HepG2 (cell line): ENCODE results near the gene LGALS1. TPM values are rescaled to one million over a fixed set of nuclear protein-coding genes. Genes with fewer than 3 reads are reported as not detected.

Experiments used
- AGO2 ChIP-seq: fragments of 200-400 bp; formaldehyde crosslinking; optimal IDR thresholded peaks from 2 replicates; pipeline ENCODE3; 2017; ENCODE audit warnings: mild to moderate bottlenecking, low read depth, low read length, moderate library complexity
- GFI1 ChIP-seq: sonication (generic); formaldehyde crosslinking; IDR thresholded peaks from 2 replicates; pipeline ENCODE4 v1.5.0; 2020; ENCODE audit warnings: missing genetic modification reagents, mild to moderate bottlenecking, borderline replicate concordance
- KLF13 ChIP-seq: sonication (generic); formaldehyde crosslinking; IDR thresholded peaks from 2 replicates; pipeline ENCODE4 v1.4.0; 2020; ENCODE audit warnings: mild to moderate bottlenecking, missing genetic modification reagents
- PBX2 ChIP-seq: IDR thresholded peaks from 2 replicates; pipeline ENCODE4 v1.6.1; 2016; ENCODE audit warnings: control low read depth
- ZKSCAN8 ChIP-seq: IDR thresholded peaks from 2 replicates; pipeline ENCODE4 v1.6.1; 2016; ENCODE audit warnings: borderline replicate concordance, missing genetic modification reagents, missing compliant biosample characterization
- ZMYM4 ChIP-seq: sonication (generic); formaldehyde crosslinking; IDR thresholded peaks from 2 replicates; pipeline ENCODE4 v1.8.1; 2023; ENCODE audit warnings: mild to moderate bottlenecking, missing genetic modification reagents
- ZNF292 ChIP-seq: sonication (generic); formaldehyde crosslinking; IDR thresholded peaks from 2 replicates; pipeline ENCODE4 v1.8.1; 2022; ENCODE audit warnings: mild to moderate bottlenecking, low read depth, missing genetic modification reagents, borderline replicate concordance
- ZNF30 ChIP-seq: sonication (generic); formaldehyde crosslinking; IDR thresholded peaks from 2 replicates; pipeline ENCODE4 v1.5.0; 2020; ENCODE audit warnings: mild to moderate bottlenecking, missing genetic modification reagents
- ZNF556 ChIP-seq: sonication (generic); formaldehyde crosslinking; IDR thresholded peaks from 2 replicates; pipeline ENCODE4 v1.4.0; 2020; ENCODE audit warnings: mild to moderate bottlenecking, missing genetic modification reagents, borderline replicate concordance
- polyA plus RNA-seq, 8 experiments: library from polyadenylated mRNA; depleted of rRNA in 3 of 8; stranded (reverse) in 7 of 8; unstranded in 1 of 8; fragments of >200 nt; fragmentation: Illumina TruSeq in 4 of 8; extraction: Trizol in 4 of 8; gene quantifications; 2 replicates each; pipeline versions ENCODE4 v1.2.1 to v1.2.3, GENCODE V29; 2011 to 2016; ENCODE audit warnings: low read depth in 4 of 8, missing spikeins in 1 of 8, mixed read lengths in 1 of 8; ENCODE audit not compliant: insufficient read depth in 1 of 8
- total RNA-seq, 5 experiments: library from RNA; depleted of rRNA; stranded (reverse); fragments of >200 nt; fragmentation: Illumina TruSeq; extraction: Trizol; gene quantifications; 2 replicates each; pipeline ENCODE4 v1.2.3, GENCODE V29; 2016; ENCODE audit warnings: low read depth in 1 of 5
- TF ChIP-seq, protein P1 (sequence below): sonication (generic); formaldehyde crosslinking; IDR thresholded peaks from 2 replicates; pipeline ENCODE4 v1.5.1; 2020; ENCODE audit warnings: mild to moderate bottlenecking, moderate library complexity, missing genetic modification reagents
- TF ChIP-seq, protein P2 (sequence below): sonication (generic); formaldehyde crosslinking; IDR thresholded peaks from 2 replicates; pipeline ENCODE4 v1.5.0; 2020; ENCODE audit warnings: missing genetic modification reagents, mild to moderate bottlenecking, borderline replicate concordance
- TF ChIP-seq, protein P3 (sequence below): sonication (generic); formaldehyde crosslinking; IDR thresholded peaks from 2 replicates; pipeline ENCODE4 v1.5.0; 2020; ENCODE audit warnings: mild to moderate bottlenecking, missing genetic modification reagents
- TF ChIP-seq, protein P4 (sequence below): sonication (generic); formaldehyde crosslinking; IDR thresholded peaks from 2 replicates; pipeline ENCODE4 v1.4.0; 2020; ENCODE audit warnings: missing genetic modification reagents
- TF ChIP-seq, protein P5 (sequence below): sonication (generic); formaldehyde crosslinking; IDR thresholded peaks from 2 replicates; pipeline ENCODE4 v1.5.1; 2020; ENCODE audit warnings: missing genetic modification reagents, mild to moderate bottlenecking, borderline replicate concordance
- TF ChIP-seq, protein P6 (sequence below): sonication (generic); IDR thresholded peaks from 2 replicates; pipeline ENCODE4 v1.6.1; 2016; ENCODE audit warnings: low read depth, borderline replicate concordance

Gene LGALS1
- total and polyA plus RNA-seq, 2 of the 13 experiments (the other 11 are each of a cell fraction or from before 2014, with no cell fraction given), result 103 to 858 TPM

DNA sequence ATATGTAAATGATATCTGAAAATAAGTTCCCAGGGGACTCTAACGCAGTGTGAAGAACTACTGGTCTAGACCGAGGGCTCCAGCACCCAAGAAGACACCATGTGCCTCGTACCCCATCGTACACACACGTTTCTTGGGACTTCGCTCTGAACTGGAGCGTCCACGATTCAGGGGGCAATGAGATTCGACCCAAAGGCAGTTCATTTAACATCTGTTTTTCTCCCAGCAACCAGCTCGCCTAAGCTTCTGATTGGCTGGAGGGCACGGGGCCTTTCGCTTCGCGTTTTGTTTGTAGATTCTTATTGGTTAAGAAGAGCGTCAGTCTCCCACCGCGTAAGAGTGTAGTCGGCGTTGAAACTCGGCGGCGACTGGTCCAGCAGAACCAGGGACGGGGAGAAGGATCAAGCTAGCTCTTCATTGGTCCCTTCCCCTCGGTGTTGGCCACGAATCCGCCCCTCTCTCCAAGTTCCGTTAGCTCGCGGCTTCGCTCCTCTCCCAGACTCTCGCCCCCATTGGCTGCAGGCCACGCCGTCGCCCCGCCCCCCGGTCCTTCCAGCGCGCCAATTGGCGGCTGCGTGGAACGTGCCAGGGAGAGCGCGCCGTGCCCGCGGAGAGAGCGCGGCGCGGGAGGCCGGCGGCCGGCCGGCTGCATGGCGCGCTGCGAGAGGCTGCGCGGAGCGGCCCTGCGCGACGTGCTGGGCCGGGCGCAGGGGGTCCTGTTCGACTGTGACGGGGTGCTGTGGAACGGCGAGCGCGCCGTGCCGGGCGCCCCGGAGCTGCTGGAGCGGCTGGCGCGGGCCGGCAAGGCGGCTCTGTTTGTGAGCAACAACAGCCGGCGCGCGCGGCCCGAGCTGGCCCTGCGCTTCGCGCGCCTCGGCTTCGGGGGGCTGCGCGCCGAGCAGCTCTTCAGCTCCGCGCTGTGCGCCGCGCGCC, 17.0 kb upstream of the LGALS1 start, which contains the start of gene PDXP (continued):
- TF ChIP-seq ZMYM4 (CRISPR knock-in tag) (0 out of 2 replicates have a peak, but pooled peaks have one; percentile 18), PBX2 (peak; percentile 97), ZNF30 (no peak), AGO2 (no peak), GFI1 (no peak), ZNF556 (peak; percentile 56; the same call in 1 of the 2 replicates), ZNF292 (CRISPR knock-in tag) (no peak), KLF13 (CRISPR knock-in tag) (no peak), ZKSCAN8 (no peak)
- TF ChIP-seq, protein P1, sequence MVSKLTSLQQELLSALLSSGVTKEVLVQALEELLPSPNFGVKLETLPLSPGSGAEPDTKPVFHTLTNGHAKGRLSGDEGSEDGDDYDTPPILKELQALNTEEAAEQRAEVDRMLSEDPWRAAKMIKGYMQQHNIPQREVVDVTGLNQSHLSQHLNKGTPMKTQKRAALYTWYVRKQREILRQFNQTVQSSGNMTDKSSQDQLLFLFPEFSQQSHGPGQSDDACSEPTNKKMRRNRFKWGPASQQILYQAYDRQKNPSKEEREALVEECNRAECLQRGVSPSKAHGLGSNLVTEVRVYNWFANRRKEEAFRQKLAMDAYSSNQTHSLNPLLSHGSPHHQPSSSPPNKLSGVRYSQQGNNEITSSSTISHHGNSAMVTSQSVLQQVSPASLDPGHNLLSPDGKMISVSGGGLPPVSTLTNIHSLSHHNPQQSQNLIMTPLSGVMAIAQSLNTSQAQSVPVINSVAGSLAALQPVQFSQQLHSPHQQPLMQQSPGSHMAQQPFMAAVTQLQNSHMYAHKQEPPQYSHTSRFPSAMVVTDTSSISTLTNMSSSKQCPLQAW (CRISPR knock-in tag), result 0 out of 2 replicates have a peak, but pooled peaks have one; percentile 12
- TF ChIP-seq, protein P2, sequence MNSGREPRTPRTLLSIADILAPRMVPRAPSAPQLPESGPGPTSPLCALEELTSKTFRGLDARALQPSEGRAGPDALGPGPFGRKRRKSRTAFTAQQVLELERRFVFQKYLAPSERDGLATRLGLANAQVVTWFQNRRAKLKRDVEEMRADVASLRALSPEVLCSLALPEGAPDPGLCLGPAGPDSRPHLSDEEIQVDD, result peak; percentile 74; the same call in 1 of the 2 replicates
- TF ChIP-seq, protein P3, sequence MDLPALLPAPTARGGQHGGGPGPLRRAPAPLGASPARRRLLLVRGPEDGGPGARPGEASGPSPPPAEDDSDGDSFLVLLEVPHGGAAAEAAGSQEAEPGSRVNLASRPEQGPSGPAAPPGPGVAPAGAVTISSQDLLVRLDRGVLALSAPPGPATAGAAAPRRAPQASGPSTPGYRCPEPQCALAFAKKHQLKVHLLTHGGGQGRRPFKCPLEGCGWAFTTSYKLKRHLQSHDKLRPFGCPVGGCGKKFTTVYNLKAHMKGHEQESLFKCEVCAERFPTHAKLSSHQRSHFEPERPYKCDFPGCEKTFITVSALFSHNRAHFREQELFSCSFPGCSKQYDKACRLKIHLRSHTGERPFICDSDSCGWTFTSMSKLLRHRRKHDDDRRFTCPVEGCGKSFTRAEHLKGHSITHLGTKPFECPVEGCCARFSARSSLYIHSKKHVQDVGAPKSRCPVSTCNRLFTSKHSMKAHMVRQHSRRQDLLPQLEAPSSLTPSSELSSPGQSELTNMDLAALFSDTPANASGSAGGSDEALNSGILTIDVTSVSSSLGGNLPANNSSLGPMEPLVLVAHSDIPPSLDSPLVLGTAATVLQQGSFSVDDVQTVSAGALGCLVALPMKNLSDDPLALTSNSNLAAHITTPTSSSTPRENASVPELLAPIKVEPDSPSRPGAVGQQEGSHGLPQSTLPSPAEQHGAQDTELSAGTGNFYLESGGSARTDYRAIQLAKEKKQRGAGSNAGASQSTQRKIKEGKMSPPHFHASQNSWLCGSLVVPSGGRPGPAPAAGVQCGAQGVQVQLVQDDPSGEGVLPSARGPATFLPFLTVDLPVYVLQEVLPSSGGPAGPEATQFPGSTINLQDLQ, result 0 out of 2 replicates have a peak, but pooled peaks have one; percentile 20
- TF ChIP-seq, protein P4, sequence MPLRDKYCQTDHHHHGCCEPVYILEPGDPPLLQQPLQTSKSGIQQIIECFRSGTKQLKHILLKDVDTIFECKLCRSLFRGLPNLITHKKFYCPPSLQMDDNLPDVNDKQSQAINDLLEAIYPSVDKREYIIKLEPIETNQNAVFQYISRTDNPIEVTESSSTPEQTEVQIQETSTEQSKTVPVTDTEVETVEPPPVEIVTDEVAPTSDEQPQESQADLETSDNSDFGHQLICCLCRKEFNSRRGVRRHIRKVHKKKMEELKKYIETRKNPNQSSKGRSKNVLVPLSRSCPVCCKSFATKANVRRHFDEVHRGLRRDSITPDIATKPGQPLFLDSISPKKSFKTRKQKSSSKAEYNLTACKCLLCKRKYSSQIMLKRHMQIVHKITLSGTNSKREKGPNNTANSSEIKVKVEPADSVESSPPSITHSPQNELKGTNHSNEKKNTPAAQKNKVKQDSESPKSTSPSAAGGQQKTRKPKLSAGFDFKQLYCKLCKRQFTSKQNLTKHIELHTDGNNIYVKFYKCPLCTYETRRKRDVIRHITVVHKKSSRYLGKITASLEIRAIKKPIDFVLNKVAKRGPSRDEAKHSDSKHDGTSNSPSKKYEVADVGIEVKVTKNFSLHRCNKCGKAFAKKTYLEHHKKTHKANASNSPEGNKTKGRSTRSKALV (CRISPR knock-in tag), result no peak
- TF ChIP-seq, protein P5, sequence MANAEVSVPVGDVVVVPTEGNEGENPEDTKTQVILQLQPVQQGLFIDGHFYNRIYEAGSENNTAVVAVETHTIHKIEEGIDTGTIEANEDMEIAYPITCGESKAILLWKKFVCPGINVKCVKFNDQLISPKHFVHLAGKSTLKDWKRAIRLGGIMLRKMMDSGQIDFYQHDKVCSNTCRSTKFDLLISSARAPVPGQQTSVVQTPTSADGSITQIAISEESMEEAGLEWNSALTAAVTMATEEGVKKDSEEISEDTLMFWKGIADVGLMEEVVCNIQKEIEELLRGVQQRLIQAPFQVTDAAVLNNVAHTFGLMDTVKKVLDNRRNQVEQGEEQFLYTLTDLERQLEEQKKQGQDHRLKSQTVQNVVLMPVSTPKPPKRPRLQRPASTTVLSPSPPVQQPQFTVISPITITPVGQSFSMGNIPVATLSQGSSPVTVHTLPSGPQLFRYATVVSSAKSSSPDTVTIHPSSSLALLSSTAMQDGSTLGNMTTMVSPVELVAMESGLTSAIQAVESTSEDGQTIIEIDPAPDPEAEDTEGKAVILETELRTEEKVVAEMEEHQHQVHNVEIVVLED, result peak; percentile 77; the same call in 1 of the 2 replicates
- TF ChIP-seq, protein P6, sequence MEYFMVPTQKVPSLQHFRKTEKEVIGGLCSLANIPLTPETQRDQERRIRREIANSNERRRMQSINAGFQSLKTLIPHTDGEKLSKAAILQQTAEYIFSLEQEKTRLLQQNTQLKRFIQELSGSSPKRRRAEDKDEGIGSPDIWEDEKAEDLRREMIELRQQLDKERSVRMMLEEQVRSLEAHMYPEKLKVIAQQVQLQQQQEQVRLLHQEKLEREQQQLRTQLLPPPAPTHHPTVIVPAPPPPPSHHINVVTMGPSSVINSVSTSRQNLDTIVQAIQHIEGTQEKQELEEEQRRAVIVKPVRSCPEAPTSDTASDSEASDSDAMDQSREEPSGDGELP, result peak; percentile 78; the same call in 1 of the 2 replicates
